HEK293T (cell line): ENCODE results near the gene TMC4.
"Not testable (repeated sequence)": the region's sequence is repeated elsewhere in the genome, so short reads cannot be mapped to it uniquely, and the experiment has no call there.

Experiments
- CTCF ChIA-PET: fragments of 350-600 bp; formaldehyde crosslinking; extraction: SDS; loops from one replicate; lab custom pipeline; 2021; ENCODE audit warnings: antibody characterized with exemption, inconsistent platforms; lab: Yijun Ruan, JAX
- POLR2A ChIA-PET: fragments of 350-600 bp; formaldehyde crosslinking; extraction: SDS; loops from one replicate; lab custom pipeline; 2020; ENCODE audit warnings: antibody characterized with exemption, inconsistent platforms; lab: Yijun Ruan, JAX
- DNase-seq: peaks from one replicate; pipeline ENCODE4 v3.0.0; 2012; ENCODE audit warnings: mixed read lengths; ENCODE audit errors: extremely low spot score
- ARNT ChIP-seq: fragments of 450-650 bp; IDR thresholded peaks from 2 replicates; pipeline ENCODE4 v1.6.1; 2017; ENCODE audit warnings: mild to moderate bottlenecking
- BHLHE40 ChIP-seq: fragments of 450-650 bp; IDR thresholded peaks from 2 replicates; pipeline ENCODE4 v1.6.1; 2016; ENCODE audit warnings: mild to moderate bottlenecking, moderate library complexity, borderline replicate concordance
- CTBP1 ChIP-seq: fragments of 450-650 bp; IDR thresholded peaks from 2 replicates; pipeline ENCODE4 v1.6.1; 2016; ENCODE audit warnings: borderline replicate concordance
- ELF4 ChIP-seq: fragments of 450-650 bp; IDR thresholded peaks from 2 replicates; pipeline ENCODE4 v1.6.1; 2017; ENCODE audit warnings: antibody characterized with exemption
- FOXA1 ChIP-seq: fragments of 450-650 bp; IDR thresholded peaks from 2 replicates; pipeline ENCODE4 v1.6.1; 2016; ENCODE audit warnings: mild to moderate bottlenecking
- FOXK2 ChIP-seq: fragments of 450-650 bp; IDR thresholded peaks from 2 replicates; pipeline ENCODE4 v1.6.1; 2016; ENCODE audit warnings: mild to moderate bottlenecking
- FOXM1 ChIP-seq: fragments of 450-650 bp; IDR thresholded peaks from 2 replicates; pipeline ENCODE4 v1.6.1; 2017; ENCODE audit warnings: mild to moderate bottlenecking, borderline replicate concordance
- HDGF ChIP-seq: fragments of 450-650 bp; IDR thresholded peaks from 2 replicates; pipeline ENCODE4 v1.6.1; 2017; ENCODE audit warnings: antibody characterized with exemption, borderline replicate concordance
- L3MBTL2 ChIP-seq: fragments of 450-650 bp; conservative IDR thresholded peaks from 2 replicates; pipeline ENCODE4 v1.6.1; 2016; ENCODE audit warnings: mild to moderate bottlenecking
- LEF1 ChIP-seq: fragments of 450-650 bp; IDR thresholded peaks from 2 replicates; pipeline ENCODE4 v1.6.1; 2017; ENCODE audit warnings: mild to moderate bottlenecking, borderline replicate concordance
- NFRKB ChIP-seq: fragments of 450-650 bp; IDR thresholded peaks from 2 replicates; pipeline ENCODE4 v1.6.1; 2016; ENCODE audit warnings: mild to moderate bottlenecking, moderate library complexity
- PKNOX1 ChIP-seq: fragments of 450-650 bp; IDR thresholded peaks from 2 replicates; pipeline ENCODE4 v1.6.1; 2016
- SP1 ChIP-seq: fragments of 450-650 bp; IDR thresholded peaks from 2 replicates; pipeline ENCODE4 v1.6.1; 2017
- SUZ12 ChIP-seq: fragments of 450-650 bp; IDR thresholded peaks from 2 replicates; pipeline ENCODE4 v1.6.1; 2016; ENCODE audit warnings: mild to moderate bottlenecking
- TARDBP ChIP-seq: fragments of 450-650 bp; IDR thresholded peaks from 2 replicates; pipeline ENCODE4 v1.6.1; 2016
- ZNF384 ChIP-seq: fragments of 450-650 bp; IDR thresholded peaks from 2 replicates; pipeline ENCODE4 v1.6.1; 2016

Gene TMC4

GRCh38 chr19:54188215-54188871 is 15.4 kb upstream of the TMC4 start:
- DNase-seq = no peak
- no peak for TF ChIP-seq FOXM1
- no peak for TF ChIP-seq TARDBP
- no peak for TF ChIP-seq ARNT
- TF ChIP-seq ELF4 = no peak
- TF ChIP-seq ZNF384 = no peak
- no peak for TF ChIP-seq FOXA1
- no peak for TF ChIP-seq CTBP1
- no peak for TF ChIP-seq FOXK2
- ChIA-PET POLR2A (interaction anchor here (1.2 to 5.7 kb wide), 7 partner anchors 9 to 51 kb away, joined by 3 to 76 read pairs (median 11); partner anchors contain the start of genes CNOT3, RPS9 and TMC4), CTCF (interaction anchor here (0.5 to 1.1 kb wide), 3 partner anchors 52 to 399 kb away, joined by 3 to 4 read pairs (median 4); no protein-coding TSS in a partner anchor)

DNA sequence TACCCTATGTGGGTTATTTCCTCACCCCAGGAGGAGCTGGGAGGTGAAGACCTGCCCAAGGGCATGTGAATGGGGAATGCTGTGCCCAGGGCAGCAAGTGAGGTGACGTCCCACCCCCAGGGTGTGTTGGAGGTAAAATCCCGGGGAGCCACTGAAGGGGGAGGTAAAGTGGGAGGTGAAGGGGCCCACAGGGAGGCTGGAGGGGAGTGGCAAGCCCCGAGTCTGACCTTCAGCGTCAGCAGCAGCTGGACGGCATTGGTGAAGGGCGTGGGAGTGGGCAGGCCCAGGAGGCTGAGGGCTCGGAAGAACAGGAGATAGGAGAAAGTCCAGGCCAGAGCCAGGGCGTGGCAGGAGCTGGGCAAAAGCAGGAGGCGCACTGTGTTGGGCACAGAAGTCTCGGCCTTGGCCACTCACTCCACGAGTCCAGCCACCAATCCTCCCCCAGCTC is 14.0 kb upstream of the TMC4 start:
- ChIA-PET CTCF (no interaction called here), POLR2A (interaction anchor here (5.7 kb wide), 1 partner anchor 21 kb away, joined by 46 read pairs; no protein-coding TSS in a partner anchor)
- no peak for DNase-seq
- TF ChIP-seq PKNOX1 (no peak), ELF4 (no peak), LEF1 (no peak), NFRKB (no peak), SP1 (no peak)

DNA sequence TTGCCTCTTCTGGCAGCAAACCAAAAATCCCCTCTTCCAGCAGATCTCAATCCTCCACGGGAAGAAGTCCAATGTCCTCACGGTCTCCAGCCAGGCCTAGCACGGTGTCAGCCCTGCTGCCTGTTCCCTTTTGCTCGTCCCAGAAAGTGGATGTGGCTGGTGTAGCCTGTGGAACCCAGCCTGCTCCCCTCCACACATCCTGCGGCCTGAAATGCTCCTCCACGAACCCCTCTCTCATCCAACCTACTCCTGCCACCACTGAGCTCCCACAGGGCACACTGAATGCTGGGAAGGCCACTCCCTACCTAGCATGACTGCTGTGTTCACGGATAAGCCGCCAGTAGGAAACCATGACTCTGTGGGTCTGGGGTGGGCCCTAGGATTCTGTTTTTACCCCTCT is 13.4 kb upstream of the TMC4 start:
- no peak for DNase-seq
- ChIA-PET CTCF (no interaction called here), POLR2A (no interaction called here)
- TF ChIP-seq ELF4 (no peak), L3MBTL2 (no peak), PKNOX1 (no peak), FOXK2 (no peak), FOXA1 (no peak), FOXM1 (no peak), SUZ12 (no peak), LEF1 (no peak), HDGF (no peak), TARDBP (no peak), ARNT (no peak), CTBP1 (no peak), BHLHE40 (no peak), NFRKB (no peak), SP1 (no peak), ZNF384 (no peak)

DNA sequence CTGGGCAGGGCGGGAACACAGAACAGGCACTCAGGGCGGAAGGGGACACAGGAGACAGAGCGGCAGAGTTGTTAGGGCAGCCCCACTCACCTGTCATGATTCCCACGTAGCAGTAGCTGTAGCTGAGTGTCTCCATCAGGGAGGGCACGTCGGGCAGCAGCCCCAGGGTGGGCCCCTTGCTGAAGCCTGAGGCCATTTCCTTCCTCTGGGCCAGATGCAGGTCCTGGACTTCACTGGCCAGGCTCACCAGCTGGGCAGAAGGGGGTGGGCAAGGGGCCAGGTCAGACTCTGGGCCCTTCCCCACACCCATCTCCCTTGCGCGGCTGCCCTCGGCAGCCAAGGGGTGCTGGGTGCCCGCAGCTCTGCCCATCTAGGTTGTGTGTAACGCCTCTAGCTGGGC is 10.5 kb upstream of the TMC4 start:
- TF ChIP-seq TARDBP = no peak
- no peak for TF ChIP-seq FOXK2
- TF ChIP-seq ZNF384 = no peak
- TF ChIP-seq SP1 = no peak
- no peak for TF ChIP-seq FOXA1
- TF ChIP-seq PKNOX1 = no peak
- ChIA-PET CTCF (no interaction called here), POLR2A (no interaction called here)
- no peak for DNase-seq

DNA sequence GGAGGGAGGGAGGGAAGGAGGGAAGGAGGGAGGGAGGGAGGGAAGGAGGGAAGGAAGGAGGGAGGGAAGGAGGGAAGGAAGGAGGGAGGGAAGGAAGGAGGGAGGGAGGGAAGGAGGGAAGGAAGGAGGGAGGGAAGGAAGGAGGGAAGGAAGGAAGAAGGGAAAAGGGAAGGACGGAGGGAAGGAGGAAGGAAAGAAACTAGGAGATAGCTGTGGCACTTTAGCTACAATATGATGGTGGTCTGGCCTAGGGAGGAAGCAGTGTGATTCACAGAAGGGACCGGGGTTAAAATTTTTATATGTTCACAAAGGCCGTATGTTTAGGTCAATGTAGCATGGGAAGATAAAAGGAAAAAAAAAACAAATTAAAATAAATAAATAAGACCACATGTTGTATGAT is 8.9 kb upstream of the TMC4 start:
- POLR2A ChIA-PET, CTCF ChIA-PET, DNase-seq: not testable (repeated sequence)

DNA sequence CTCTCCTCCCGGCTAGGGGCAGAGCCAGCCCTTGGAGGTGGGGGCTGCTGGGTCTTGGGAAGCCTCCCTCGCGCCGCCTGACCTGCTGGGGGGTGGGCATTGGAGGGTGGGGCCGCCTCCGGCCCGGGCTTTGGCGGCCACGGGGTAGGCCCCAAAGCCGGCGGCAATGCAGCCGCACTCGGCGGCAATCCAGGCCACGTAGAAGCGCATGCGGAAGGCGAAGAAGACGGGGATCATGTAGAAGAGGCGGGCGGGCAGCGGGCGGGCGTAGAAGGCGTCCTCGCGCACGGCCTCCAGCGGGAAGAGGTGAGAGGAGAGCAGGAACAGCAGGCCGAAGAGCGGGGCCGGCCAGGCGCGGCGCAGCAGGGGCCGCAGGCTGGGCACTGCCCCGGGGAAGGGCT is 7.7 kb upstream of the TMC4 start:
- ChIA-PET CTCF (no interaction called here), POLR2A (no interaction called here)
- no peak for TF ChIP-seq TARDBP
- no peak for TF ChIP-seq SP1
- no peak for TF ChIP-seq ELF4
- TF ChIP-seq FOXK2 = no peak
- no peak for TF ChIP-seq BHLHE40
- TF ChIP-seq CTBP1 = no peak
- TF ChIP-seq HDGF = no peak
- no peak for TF ChIP-seq FOXM1
- TF ChIP-seq PKNOX1 = no peak
- no peak for TF ChIP-seq FOXA1
- no peak for TF ChIP-seq ZNF384
- no peak for TF ChIP-seq SUZ12
- no peak for TF ChIP-seq NFRKB
- no peak for TF ChIP-seq L3MBTL2
- no peak for TF ChIP-seq ARNT
- no peak for TF ChIP-seq LEF1
- no peak for DNase-seq
